Prostate gland (tissue), 2 donors: ENCODE measurements around the gene INKA2. TPM values are rescaled to one million over a fixed set of nuclear protein-coding genes. Genes with fewer than 3 reads are reported as not detected.

ENCODE experiments used
- DNase-seq: peaks from one replicate; pipeline ENCODE4 v3.0.0-alpha.2; 2019; ENCODE audit warnings: low spot score
- H3K27ac ChIP-seq, 2 donors: fragments of 200-600 bp; sonication (generic); 2 replicates each; pipeline ENCODE4 v1.5.1; 2017 to 2019
- H3K27me3 ChIP-seq: fragments of 200-600 bp; sonication (generic); replicated peaks from 2 replicates; pipeline ENCODE4 v1.5.1; 2019; ENCODE audit not compliant: insufficient read depth
- H3K36me3 ChIP-seq, 2 donors: fragments of 200-600 bp; sonication (generic); 1 replicate in 1 of 2; 2 replicates in 1 of 2; pipeline versions ENCODE4 v1.5.1 to v1.8.1; 2017 to 2019
- H3K4me1 ChIP-seq: fragments of 200-600 bp; sonication (generic); replicated peaks from 2 replicates; pipeline ENCODE4 v1.5.1; 2019
- H3K4me3 ChIP-seq, 2 donors: fragments of 200-600 bp; sonication (generic); 2 replicates each; pipeline ENCODE4 v1.5.1; 2017 to 2019
- H3K9me3 ChIP-seq: fragments of 200-600 bp; sonication (generic); 2 replicates; pipeline ENCODE4 v1.5.1; 2017
- POLR2A ChIP-seq: fragments of 450-650 bp; IDR thresholded peaks from one replicate; pipeline ENCODE4 v1.6.1; 2016; ENCODE audit warnings: antibody characterized with exemption, mild to moderate bottlenecking
- POLR2AphosphoS5 ChIP-seq: sonication (generic); formaldehyde crosslinking; IDR thresholded peaks from one replicate; pipeline ENCODE4 v1.6.1; 2017; ENCODE audit warnings: antibody characterized with exemption
- WGBS: methylation state at CpG from one replicate; pipeline ENCODE4 v1.1.5; 2018; 5-methylcytosine and 5-hydroxymethylcytosine counted together
- intact Hi-C: fragments of 100-400 bp; cut with DNase I; formaldehyde crosslinking; loops from one replicate; pipeline ENCODE4 v1.14.2; 2022
- total RNA-seq, 2 donors: library from RNA; depleted of rRNA; stranded (reverse); fragments of >200 nt; gene quantifications; one replicate each; pipeline ENCODE4 v1.1.0, GENCODE V29; 2016
- TF ChIP-seq, protein P1 (sequence below), 4 experiments: fragments of 200-600 bp in 2 of 4; fragments of 450-650 bp in 2 of 4; sonication (generic) in 2 of 4; IDR thresholded peaks; 1 replicate in 3 of 4; 2 replicates in 1 of 4; pipeline ENCODE4 v1.5.1; 2016 to 2019; ENCODE audit warnings: antibody characterized with exemption in 4 of 4, mild to moderate bottlenecking in 2 of 4, moderate library complexity in 2 of 4

The INKA2 gene
- total RNA-seq, 2 donors from 2014 or later: 2.8 to 6.6 TPM

GRCh38 chr1:111717450-111717849, 21.7 kb downstream of the INKA2 start:
- no peaks in the 10 kb centered on the region for H3K27me3 ChIP-seq
- intact Hi-C loops: loop anchor here (5.0 kb wide), 1 partner anchor 40 kb away; the partner anchor contains the start of gene DDX20
- 94% methylated on average over 2 of the region's 2 CpGs for WGBS

DNA sequence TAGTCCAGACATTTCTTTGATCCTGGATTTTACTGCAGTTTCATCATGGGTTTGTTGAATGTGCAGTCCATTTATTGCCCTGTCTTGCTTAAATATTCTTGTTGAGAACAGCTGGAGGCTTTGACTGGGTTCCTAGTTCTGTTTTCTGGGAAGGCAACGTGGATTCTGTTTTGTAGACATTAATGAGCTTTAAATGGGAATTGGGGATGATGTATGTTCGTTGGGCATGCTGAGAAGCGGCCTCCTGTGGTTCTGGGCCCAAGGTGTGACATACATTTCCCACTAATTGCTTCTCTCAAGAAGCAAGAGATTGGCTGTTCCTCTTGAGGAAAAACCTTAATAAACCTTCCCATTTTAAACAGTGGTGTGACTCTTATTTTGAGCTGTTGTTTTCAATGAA, 22.9 kb downstream of the INKA2 start:
- no peaks in the 10 kb centered on the region for H3K27me3 ChIP-seq
- intact Hi-C loops: loop anchor here (5.0 kb wide), 1 partner anchor 41 kb away; the partner anchor contains the start of gene DDX20
- WGBS: 45% methylated on average over 3 of the region's 3 CpGs
- H3K36me3 ChIP-seq: no peaks in the 10 kb centered on the region
- no peak for DNase-seq
- H3K4me1 ChIP-seq: no peaks in the 10 kb centered on the region
- no peaks in the 10 kb centered on the region for H3K9me3 ChIP-seq
- no peak overlapping the region for H3K27ac ChIP-seq
- TF ChIP-seq POLR2A (no peak), POLR2AphosphoS5 (no peak)
- H3K4me3 ChIP-seq: no peak overlapping the region

More at GRCh38 chr1:111717450-111717849, 21.7 kb downstream of the INKA2 start:
- Histone ChIP-seq H3K9me3 (no peaks in the 10 kb centered on the region), H3K4me3 (no peak overlapping the region), H3K4me1 (no peaks in the 10 kb centered on the region), H3K27ac (no peak overlapping the region), H3K36me3 (no peaks in the 10 kb centered on the region)
- no peak for DNase-seq
- TF ChIP-seq POLR2A (no peak), POLR2AphosphoS5 (no peak)
- TF ChIP-seq, protein P1, sequence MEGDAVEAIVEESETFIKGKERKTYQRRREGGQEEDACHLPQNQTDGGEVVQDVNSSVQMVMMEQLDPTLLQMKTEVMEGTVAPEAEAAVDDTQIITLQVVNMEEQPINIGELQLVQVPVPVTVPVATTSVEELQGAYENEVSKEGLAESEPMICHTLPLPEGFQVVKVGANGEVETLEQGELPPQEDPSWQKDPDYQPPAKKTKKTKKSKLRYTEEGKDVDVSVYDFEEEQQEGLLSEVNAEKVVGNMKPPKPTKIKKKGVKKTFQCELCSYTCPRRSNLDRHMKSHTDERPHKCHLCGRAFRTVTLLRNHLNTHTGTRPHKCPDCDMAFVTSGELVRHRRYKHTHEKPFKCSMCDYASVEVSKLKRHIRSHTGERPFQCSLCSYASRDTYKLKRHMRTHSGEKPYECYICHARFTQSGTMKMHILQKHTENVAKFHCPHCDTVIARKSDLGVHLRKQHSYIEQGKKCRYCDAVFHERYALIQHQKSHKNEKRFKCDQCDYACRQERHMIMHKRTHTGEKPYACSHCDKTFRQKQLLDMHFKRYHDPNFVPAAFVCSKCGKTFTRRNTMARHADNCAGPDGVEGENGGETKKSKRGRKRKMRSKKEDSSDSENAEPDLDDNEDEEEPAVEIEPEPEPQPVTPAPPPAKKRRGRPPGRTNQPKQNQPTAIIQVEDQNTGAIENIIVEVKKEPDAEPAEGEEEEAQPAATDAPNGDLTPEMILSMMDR (IDR thresholded peaks at IDR 0.05): no peak

GRCh38 chr1:111709986-111710385, 29.2 kb downstream of the INKA2 start:
- no peak for DNase-seq
- 77% methylated on average over 1 of the region's 1 CpG for WGBS
- intact Hi-C loops: no loop called here
- TF ChIP-seq POLR2AphosphoS5 (no peak), POLR2A (no peak)
- TF ChIP-seq, protein P1 (IDR thresholded peaks at IDR 0.05): no peak
- Histone ChIP-seq H3K36me3 (no peaks in the 10 kb centered on the region), H3K27ac (no peak overlapping the region), H3K9me3 (no peaks in the 10 kb centered on the region), H3K4me1 (no peaks in the 10 kb centered on the region), H3K4me3 (no peak overlapping the region), H3K27me3 (no peaks in the 10 kb centered on the region)

DNA sequence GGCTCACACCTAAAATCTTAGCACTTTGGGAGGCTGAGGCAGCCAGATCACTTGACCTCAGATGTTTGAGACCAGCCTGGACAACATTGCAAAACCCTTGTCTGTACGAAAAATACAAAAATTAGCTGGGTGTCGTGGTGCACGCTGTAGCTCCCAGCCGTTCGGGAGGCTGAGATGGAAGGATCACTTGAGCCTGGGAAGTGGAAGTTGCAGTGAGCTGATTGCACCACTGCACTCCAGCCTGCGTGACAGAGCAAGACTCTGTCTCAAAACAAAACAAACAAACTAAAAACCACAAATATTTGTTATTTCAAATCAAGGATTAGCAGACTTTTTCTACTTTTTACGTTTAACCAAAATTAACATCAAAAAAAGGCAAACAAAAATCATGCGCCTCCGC, 31.3 kb downstream of the INKA2 start:
- intact Hi-C loops: no loop called here
- 74% methylated on average over 9 of the region's 9 CpGs for WGBS
- H3K27me3 ChIP-seq: no peaks in the 10 kb centered on the region
- H3K36me3 ChIP-seq: no peaks in the 10 kb centered on the region
- TF ChIP-seq, protein P1 (IDR thresholded peaks at IDR 0.05): no peak
- H3K9me3 ChIP-seq: no peaks in the 10 kb centered on the region
- H3K4me3 ChIP-seq: no peak overlapping the region
- no peak for DNase-seq
- no peak overlapping the region for H3K27ac ChIP-seq
- no peaks in the 10 kb centered on the region for H3K4me1 ChIP-seq

GRCh38 chr1:111706921-111707320, 32.3 kb downstream of the INKA2 start:
- Histone ChIP-seq H3K4me1 (no peaks in the 10 kb centered on the region), H3K27ac (no peak overlapping the region), H3K36me3 (no peaks in the 10 kb centered on the region), H3K4me3 (no peak overlapping the region), H3K27me3 (no peaks in the 10 kb centered on the region), H3K9me3 (no peaks in the 10 kb centered on the region)
- DNase-seq: no peak
- TF ChIP-seq, protein P1 (IDR thresholded peaks at IDR 0.05): no peak
- no peak for TF ChIP-seq POLR2A
- WGBS: 76% methylated on average over 2 of the region's 2 CpGs
- intact Hi-C loops: no loop called here
